ENCODE measurements around the gene NPY5R.

- TF ChIP-seq, protein P1, sequence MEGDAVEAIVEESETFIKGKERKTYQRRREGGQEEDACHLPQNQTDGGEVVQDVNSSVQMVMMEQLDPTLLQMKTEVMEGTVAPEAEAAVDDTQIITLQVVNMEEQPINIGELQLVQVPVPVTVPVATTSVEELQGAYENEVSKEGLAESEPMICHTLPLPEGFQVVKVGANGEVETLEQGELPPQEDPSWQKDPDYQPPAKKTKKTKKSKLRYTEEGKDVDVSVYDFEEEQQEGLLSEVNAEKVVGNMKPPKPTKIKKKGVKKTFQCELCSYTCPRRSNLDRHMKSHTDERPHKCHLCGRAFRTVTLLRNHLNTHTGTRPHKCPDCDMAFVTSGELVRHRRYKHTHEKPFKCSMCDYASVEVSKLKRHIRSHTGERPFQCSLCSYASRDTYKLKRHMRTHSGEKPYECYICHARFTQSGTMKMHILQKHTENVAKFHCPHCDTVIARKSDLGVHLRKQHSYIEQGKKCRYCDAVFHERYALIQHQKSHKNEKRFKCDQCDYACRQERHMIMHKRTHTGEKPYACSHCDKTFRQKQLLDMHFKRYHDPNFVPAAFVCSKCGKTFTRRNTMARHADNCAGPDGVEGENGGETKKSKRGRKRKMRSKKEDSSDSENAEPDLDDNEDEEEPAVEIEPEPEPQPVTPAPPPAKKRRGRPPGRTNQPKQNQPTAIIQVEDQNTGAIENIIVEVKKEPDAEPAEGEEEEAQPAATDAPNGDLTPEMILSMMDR (conservative IDR thresholded peaks at IDR 0.05) = no peak
- TF ChIP-seq EZH2 (IDR thresholded peaks at IDR 0.05; ENCODE audit: low read depth) = no peak
Measured at GRCh38 chr4:163393471-163393870, 49.8 kb downstream of the NPY5R start.
